Right lung (tissue), 5 donors: ENCODE measurements around the gene GRAMD1C. TPM values are rescaled to one million over a fixed set of nuclear protein-coding genes. Genes with fewer than 3 reads are reported as not detected.
"Not testable (repeated sequence)": the region's sequence is repeated elsewhere in the genome, so short reads cannot be mapped to it uniquely, and the experiment has no call there.

Experiments
- DNase-seq, 2 donors: peaks; one replicate each; pipeline ENCODE4 v3.0.0-alpha.2; 2013
- polyA plus RNA-seq, 5 donors: library from polyadenylated mRNA; unstranded; fragments of 120-200 nt; gene quantifications; one replicate each; pipeline versions ENCODE4 v1.2.1 to v1.2.3, GENCODE V29; 2013; ENCODE audit warnings: inconsistent platforms in 1 of 5, low replicate concordance in 1 of 5; ENCODE audit not compliant: insufficient read length in 5 of 5, insufficient read depth in 1 of 5

The GRAMD1C gene
- polyA plus RNA-seq, 5 donors = 3.1 to 6.2 (median 5.5) TPM

GRCh38 chr3:113850391-113850790, 11.8 kb downstream of the GRAMD1C start:
- DNase-seq = not testable (repeated sequence)

GRCh38 chr3:113852506-113852905, 13.9 kb downstream of the GRAMD1C start:
- DNase-seq = no peak

GRCh38 chr3:113867506-113867905, 28.9 kb downstream of the GRAMD1C start:
- DNase-seq = no peak

GRCh38 chr3:113873293-113873692, 34.7 kb downstream of the GRAMD1C start:
- DNase-seq = no peak

GRCh38 chr3:113873814-113874526, 35.4 kb downstream of the GRAMD1C start:
- no peak for DNase-seq

- DNase-seq = no peak
Measured at GRCh38 chr3:113878403-113878802, 39.8 kb downstream of the GRAMD1C start.

- DNase-seq = no peak
Measured at GRCh38 chr3:113885050-113885449, 46.5 kb downstream of the GRAMD1C start.

GRCh38 chr3:113890256-113890900, 51.8 kb downstream of the GRAMD1C start:
- no peak for DNase-seq

GRCh38 chr3:113894927-113895326, 56.3 kb downstream of the GRAMD1C start:
- DNase-seq = no peak

- no peak for DNase-seq
Measured at GRCh38 chr3:113895964-113896363, 57.4 kb downstream of the GRAMD1C start.

GRCh38 chr3:113896930-113897329, 58.3 kb downstream of the GRAMD1C start:
- no peak for DNase-seq

- DNase-seq = no peak
Measured at GRCh38 chr3:113897373-113897777, 58.8 kb downstream of the GRAMD1C start.

GRCh38 chr3:113898892-113899291, 60.3 kb downstream of the GRAMD1C start:
- DNase-seq = no peak

GRCh38 chr3:113906568-113907140, 68.1 kb downstream of the GRAMD1C start:
- DNase-seq = no peak

- no peak for DNase-seq
Measured at GRCh38 chr3:113908133-113908532, 69.5 kb downstream of the GRAMD1C start.

- DNase-seq = no peak
Measured at GRCh38 chr3:113910966-113911365, 72.4 kb downstream of the GRAMD1C start.

- peak; percentile 9 to 11 for DNase-seq
Measured at GRCh38 chr3:113912552-113913236, 74.1 kb downstream of the GRAMD1C start.

GRCh38 chr3:113914646-113915045, 76.1 kb downstream of the GRAMD1C start:
- no peak for DNase-seq

GRCh38 chr3:113927556-113927955, 89.0 kb downstream of the GRAMD1C start:
- no peak for DNase-seq

- DNase-seq = no peak
Measured at GRCh38 chr3:113946831-113947230, 108.2 kb downstream of the GRAMD1C start.

- DNase-seq = peak; percentile 49 to 67
Measured at GRCh38 chr3:113947372-113948014, 108.9 kb downstream of the GRAMD1C start, which contains the start of gene ZDHHC23. ZDHHC23 (plus strand) TSS chr3:113948013; CDS start chr3:113948803, 790 bp downstream.
